H1 (cell line): ENCODE results near the gene SMIM24. TPM values are rescaled to one million over a fixed set of nuclear protein-coding genes. Genes with fewer than 3 reads are reported as not detected.

Source experiments
- CTCF ChIA-PET: fragments of 300-600 bp; sonication (Branson Sonifier 250); formaldehyde crosslinking; loops from one replicate; lab custom pipeline; 2021; ENCODE audit not compliant: partially characterized antibody; lab: Charles Lee
- POLR2A ChIA-PET: fragments of 300-600 bp; sonication (Branson Sonifier 250); formaldehyde crosslinking; loops from one replicate; lab custom pipeline; 2021; ENCODE audit warnings: inconsistent platforms; ENCODE audit not compliant: partially characterized antibody; lab: Charles Lee
- DNase-seq, 2 experiments: peaks; one replicate each; pipeline versions ENCODE4 v3.0.0 to v3.0.0-alpha.2; 2010 to 2022; ENCODE audit warnings: low spot score in 2 of 2, low read depth in 1 of 2, mixed read lengths in 1 of 2
- FAIRE-seq: peaks from 2 replicates; lab custom pipeline; 2011; peaks lifted over from hg19 to GRCh38; lab: Jason Lieb, UNC
- H2AFZ ChIP-seq: 2 replicates; pipeline ENCODE4 v1.8.1; 2012; ENCODE audit warnings: low read length, inconsistent platforms
- H2AK5ac ChIP-seq: 2 replicates; pipeline ENCODE4 v1.6.1; 2013; ENCODE audit warnings: low read depth, low read length
- H2BK120ac ChIP-seq: replicated peaks from 2 replicates; pipeline ENCODE3; 2013; ENCODE audit warnings: low read depth, low read length, inconsistent platforms
- H2BK12ac ChIP-seq: 2 replicates; pipeline ENCODE4 v1.6.1; 2013; ENCODE audit warnings: low read depth, low read length
- H2BK15ac ChIP-seq: 2 replicates; pipeline ENCODE4 v1.6.1; 2013; ENCODE audit warnings: low read length
- H2BK20ac ChIP-seq: 2 replicates; pipeline ENCODE4 v1.6.1; 2013; ENCODE audit warnings: low read length
- H2BK5ac ChIP-seq: 2 replicates; pipeline ENCODE4 v1.6.1; 2013; ENCODE audit warnings: low read depth, low read length
- H3K14ac ChIP-seq: 2 replicates; pipeline ENCODE4 v1.6.1; 2013; ENCODE audit warnings: inconsistent platforms; ENCODE audit not compliant: insufficient read length
- H3K18ac ChIP-seq: 2 replicates; pipeline ENCODE4 v1.6.1; 2013; ENCODE audit warnings: low read length; ENCODE audit errors: extremely low read depth
- H3K23ac ChIP-seq: 2 replicates; pipeline ENCODE4 v1.6.1; 2013; ENCODE audit warnings: inconsistent platforms; ENCODE audit not compliant: insufficient read length
- H3K23me2 ChIP-seq: 2 replicates; pipeline ENCODE4 v1.6.1; 2013; ENCODE audit warnings: low read depth, low read length
- H3K27ac ChIP-seq: 2 replicates; pipeline ENCODE4 v1.6.1; 2011; ENCODE audit warnings: low read depth, low read length, inconsistent platforms
- H3K27me3 ChIP-seq, 4 experiments: replicated peaks in 1 of 4; 1 replicate in 1 of 4; 2 replicates in 3 of 4; pipeline versions ENCODE4 v1.6.1 to v1.8.1; 2011 to 2013; ENCODE audit warnings: low read length in 3 of 4, mild to moderate bottlenecking in 3 of 4, inconsistent platforms in 2 of 4, mixed read lengths in 2 of 4, moderate library complexity in 1 of 4; ENCODE audit not compliant: control insufficient read depth in 3 of 4, insufficient read depth in 3 of 4; ENCODE audit errors: extremely low read depth in 1 of 4
- H3K36me3 ChIP-seq, 4 experiments: 2 replicates each; pipeline versions ENCODE4 v1.6.1 to v1.8.1; 2011 to 2013; ENCODE audit warnings: mild to moderate bottlenecking in 4 of 4, low read length in 3 of 4, moderate library complexity in 2 of 4, control low read depth in 1 of 4, inconsistent platforms in 1 of 4; ENCODE audit not compliant: insufficient read depth in 4 of 4, control insufficient read depth in 2 of 4
- H3K4ac ChIP-seq: replicated peaks from 2 replicates; pipeline ENCODE3; 2013; ENCODE audit warnings: low read length, low read depth, mixed read lengths, inconsistent platforms; ENCODE audit not compliant: insufficient read length
- H3K4me1 ChIP-seq, 4 experiments: replicated peaks in 1 of 4; 1 replicate in 1 of 4; 2 replicates in 3 of 4; pipeline versions ENCODE4 v1.6.1 to v1.8.1; 2011 to 2013; ENCODE audit warnings: low read length in 3 of 4, inconsistent platforms in 2 of 4, mixed read lengths in 1 of 4; ENCODE audit not compliant: insufficient read depth in 4 of 4, control insufficient read depth in 3 of 4
- H3K4me2 ChIP-seq, 2 experiments: 2 replicates each; pipeline versions ENCODE4 v1.6.1 to v1.8.1; 2011 to 2013; ENCODE audit warnings: low read depth in 2 of 2, low read length in 2 of 2, control low read depth in 1 of 2, inconsistent platforms in 1 of 2, mild to moderate bottlenecking in 1 of 2; ENCODE audit not compliant: insufficient read depth in 1 of 2
- H3K4me3 ChIP-seq, 4 experiments: fragments of 200-600, 300-600 bp in 1 of 4; sonication (generic), shearing (Covaris generic), sonication (Bioruptor Twin) in 1 of 4; 2 replicates each; pipeline versions ENCODE4 v1.5.1 to v1.8.1; 2011 to 2016; ENCODE audit warnings: low read length in 4 of 4, low read depth in 3 of 4, control low read depth in 2 of 4, inconsistent platforms in 2 of 4, mild to moderate bottlenecking in 2 of 4, mixed read lengths in 1 of 4, moderate library complexity in 1 of 4; ENCODE audit not compliant: insufficient read depth in 2 of 4; ENCODE audit errors: extremely low read depth in 1 of 4
- H3K56ac ChIP-seq: replicated peaks from 2 replicates; pipeline ENCODE3; 2013; ENCODE audit warnings: low read depth, mild to moderate bottlenecking, mixed read lengths, low read length, inconsistent platforms; ENCODE audit not compliant: insufficient read length
- H3K79me1 ChIP-seq: 2 replicates; pipeline ENCODE4 v1.6.1; 2013; ENCODE audit warnings: low read depth, low read length, control low read depth
- H3K79me2 ChIP-seq, 2 experiments: 2 replicates each; pipeline versions ENCODE4 v1.6.1 to v1.8.1; 2012 to 2013; ENCODE audit warnings: low read length in 2 of 2, mild to moderate bottlenecking in 2 of 2, inconsistent platforms in 1 of 2; ENCODE audit not compliant: insufficient read depth in 2 of 2, control insufficient read depth in 1 of 2
- H3K9ac ChIP-seq, 4 experiments: replicated peaks in 1 of 4; 1 replicate in 1 of 4; 2 replicates in 3 of 4; pipeline versions ENCODE4 v1.6.1 to v1.8.1; 2011 to 2013; ENCODE audit warnings: low read depth in 3 of 4, low read length in 3 of 4, control low read depth in 2 of 4, mild to moderate bottlenecking in 2 of 4, moderate library complexity in 2 of 4, inconsistent platforms in 1 of 4; ENCODE audit errors: extremely low read depth in 1 of 4
- H3K9me3 ChIP-seq, 2 experiments: 2 replicates each; pipeline versions ENCODE4 v1.6.1 to v1.8.1; 2012 to 2013; ENCODE audit warnings: mild to moderate bottlenecking in 2 of 2, moderate library complexity in 2 of 2, control low read depth in 1 of 2, inconsistent platforms in 1 of 2, low read depth in 1 of 2, low read length in 1 of 2, mixed read lengths in 1 of 2; ENCODE audit not compliant: insufficient read depth in 2 of 2
- H4K20me1 ChIP-seq, 2 experiments: replicated peaks in 1 of 2; 2 replicates each; pipeline versions ENCODE3 to v1.8.1; 2011 to 2013; ENCODE audit warnings: inconsistent platforms in 2 of 2, low read length in 2 of 2, mild to moderate bottlenecking in 1 of 2; ENCODE audit not compliant: insufficient read depth in 2 of 2, control insufficient read depth in 1 of 2
- H4K5ac ChIP-seq: 2 replicates; pipeline ENCODE4 v1.6.1; 2013; ENCODE audit warnings: low read length, low read depth, mixed read lengths, inconsistent platforms; ENCODE audit not compliant: insufficient read length
- H4K8ac ChIP-seq: 2 replicates; pipeline ENCODE4 v1.8.0; 2013; ENCODE audit warnings: mild to moderate bottlenecking, moderate library complexity, low read length, inconsistent platforms; ENCODE audit not compliant: insufficient read depth; ENCODE audit errors: extremely low read depth
- H4K91ac ChIP-seq: replicated peaks from 2 replicates; pipeline ENCODE3; 2013; ENCODE audit warnings: low read length, mixed read lengths, inconsistent platforms; ENCODE audit not compliant: insufficient read length
- BACH1 ChIP-seq: IDR thresholded peaks from 2 replicates; pipeline ENCODE4 v1.6.1; 2012; ENCODE audit warnings: low read length, improper control_type of control experiment
- BRCA1 ChIP-seq: IDR thresholded peaks from 2 replicates; pipeline ENCODE4 v1.6.1; 2012; ENCODE audit warnings: low read depth, low read length, improper control_type of control experiment
- CBX8 ChIP-seq: fragments of 300-800, 300-1000 bp; sonication (generic); IDR thresholded peaks from 2 replicates; pipeline ENCODE4 v1.7.1; 2016; ENCODE audit warnings: low read depth, low read length, borderline replicate concordance
- CTCF ChIP-seq, 3 experiments: IDR thresholded peaks; 1 replicate in 2 of 3; 2 replicates in 1 of 3; pipeline versions ENCODE4 v1.5.1 to v1.6.1; 2011; ENCODE audit warnings: low read length in 3 of 3, mild to moderate bottlenecking in 3 of 3, inconsistent platforms in 2 of 3, low read depth in 1 of 3, moderate library complexity in 1 of 3; ENCODE audit not compliant: insufficient read depth in 1 of 3; ENCODE audit errors: control extremely low read depth in 1 of 3
- KDM4A ChIP-seq: IDR thresholded peaks from one replicate; pipeline ENCODE4 v1.7.1; 2012; ENCODE audit warnings: low read depth, mild to moderate bottlenecking, moderate library complexity, low read length, inconsistent platforms; ENCODE audit not compliant: severe bottlenecking
- POLR2A ChIP-seq, 2 experiments: IDR thresholded peaks; 1 replicate in 1 of 2; 2 replicates in 1 of 2; pipeline ENCODE4 v1.6.1; 2011; ENCODE audit warnings: low read depth in 2 of 2, low read length in 2 of 2, mild to moderate bottlenecking in 2 of 2; ENCODE audit errors: control extremely low read depth in 1 of 2
- SIN3A ChIP-seq, 2 experiments: IDR thresholded peaks in 1 of 2; conservative IDR thresholded peaks in 1 of 2; 2 replicates each; pipeline ENCODE4 v1.6.1; 2011 to 2012; ENCODE audit warnings: low read length in 2 of 2, improper control_type of control experiment in 1 of 2, low read depth in 1 of 2, mild to moderate bottlenecking in 1 of 2
- TEAD4 ChIP-seq: IDR thresholded peaks from 2 replicates; pipeline ENCODE4 v1.6.1; 2012; ENCODE audit warnings: low read depth, low read length, inconsistent platforms, mixed read lengths
- ZNF274 ChIP-seq: IDR thresholded peaks from 2 replicates; pipeline ENCODE4 v1.7.0; 2012; ENCODE audit warnings: low read length, borderline replicate concordance; ENCODE audit errors: extremely low read depth
- WGBS, 2 experiments: shearing (Covaris generic) in 1 of 2; methylation state at CpG; one replicate each; pipeline versions ENCODE4 v1.1.6 to v1.1.7; 2013 to 2015; ENCODE audit warnings: low lambda C conversion rate in 2 of 2, mixed read lengths in 2 of 2, inconsistent platforms in 1 of 2, low coverage in 1 of 2, missing lambda C conversion rate in 1 of 2; ENCODE audit not compliant: insufficient replicate concordance in 2 of 2, insufficient coverage in 1 of 2, insufficient read length in 1 of 2; ENCODE audit errors: extremely low coverage in 1 of 2, missing lambda C conversion rate in 1 of 2; 5-methylcytosine and 5-hydroxymethylcytosine counted together
- polyA plus RNA-seq, 7 experiments: library from polyadenylated mRNA; depleted of rRNA in 3 of 7; stranded (reverse) in 5 of 7; unstranded in 2 of 7; fragments of >200 nt in 5 of 7; fragments of 200-250 nt in 2 of 7; gene quantifications; 1 replicate in 5 of 7; 2 replicates in 1 of 7; 4 replicates in 1 of 7; pipeline versions ENCODE4 v1.2.1 to v1.2.3, GENCODE V29; 2011 to 2013; ENCODE audit warnings: missing spikeins in 2 of 7, mixed read lengths in 2 of 7
- total RNA-seq: library from RNA; stranded (reverse); fragmentation: NEBNext Ultra II Directional; extraction: Animal tissue kit (Norgen Biotek cat#: 25700); gene quantifications from 2 replicates; pipeline ENCODE4 v1.2.1, GENCODE V29; 2021

Gene SMIM24
- total and polyA plus RNA-seq, 2 of the 8 experiments (the other 6 are each of a cell fraction or from before 2014, with no cell fraction given): 3.8 to 4.5 TPM

GRCh38 chr19:3497757-3498520 lies 17.6 kb upstream of the SMIM24 start:
- Histone ChIP-seq H2BK120ac (no peak overlapping the region), H3K36me3 (peaks cover 4 to 16% (median 8%) of the 10 kb centered on the region in 4 experiments; a peak in 7 of 8 replicates), H2AFZ (no peak overlapping the region), H3K9ac (no peak overlapping the region), H3K27me3 (no peaks in the 10 kb centered on the region), H3K14ac (no peak overlapping the region), H2AK5ac (no peak overlapping the region), H3K4me3 (no peak overlapping the region), H3K4ac (no peak overlapping the region), H4K8ac (no peak overlapping the region), H3K4me2 (no peak overlapping the region), H3K23me2 (peaks cover 7% of the 10 kb centered on the region), H2BK5ac (no peak overlapping the region), H3K56ac (no peak overlapping the region), H4K5ac (no peak overlapping the region), H3K79me1 (peaks cover 6% of the 10 kb centered on the region), H3K18ac (no peak overlapping the region), H2BK12ac (no peak overlapping the region), H2BK15ac (no peak overlapping the region), H3K9me3 (no peaks in the 10 kb centered on the region), H2BK20ac (no peak overlapping the region), H3K79me2 (peaks cover 0 to 30% of the 10 kb centered on the region in 2 experiments; a peak in 2 of 4 replicates), H3K4me1 (no peaks in the 10 kb centered on the region; a peak in 3 of 7 replicates), H4K91ac (no peak overlapping the region), H4K20me1 (peaks cover 1 to 8% of the 10 kb centered on the region in 2 experiments), H3K27ac (no peak overlapping the region), H3K23ac (no peak overlapping the region)
- ChIA-PET CTCF (interaction anchor here (0.6 to 1.5 kb wide), 5 partner anchors 13 to 1555 kb away, joined by 3 to 7 read pairs (median 3); no protein-coding TSS in a partner anchor), POLR2A (interaction anchor here (0.7 to 0.9 kb wide), 2 partner anchors 16 to 209 kb away, joined by 3 to 4 read pairs; no protein-coding TSS in a partner anchor)
- DNase-seq (no peak), FAIRE-seq (no peak)
- 87% methylated on average over 5 of the region's 5 CpGs; no CpG with 5 or more reads in 1 of the 2 experiments for WGBS, 2 experiments
- TF ChIP-seq CTCF (IDR thresholded peaks at IDR 0.05; ENCODE audit: control extremely low read depth in 1 of 3, insufficient read depth in 1 of 3, low read depth in 1 of 3, low read length in 3 of 3) (no peak), CBX8 (no peak), SIN3A (conservative IDR thresholded peaks at IDR 0.05 in 1 of 2, IDR thresholded peaks at IDR 0.05 in 1 of 2; ENCODE audit: low read depth in 1 of 2, low read length in 2 of 2) (no peak), POLR2A (IDR thresholded peaks at IDR 0.05; ENCODE audit: control extremely low read depth in 1 of 2, low read depth in 2 of 2, low read length in 2 of 2) (no peak), BACH1 (no peak), KDM4A (no peak), TEAD4 (no peak), BRCA1 (no peak), ZNF274 (no peak)
